Adrenal gland (tissue), 5 donors: ENCODE data around the gene TSPAN9.

Experiments used
- POLR2A ChIP-seq, 2 donors: fragments of 450-650 bp; IDR thresholded peaks; one replicate each; pipeline ENCODE4 v1.6.1; 2017; ENCODE audit warnings: antibody characterized with exemption in 2 of 2, mild to moderate bottlenecking in 2 of 2, moderate library complexity in 1 of 2
- TF ChIP-seq, protein P1 (sequence below), 6 experiments: fragments of 450-650 bp in 4 of 6; fragments of 200-600 bp in 2 of 6; sonication (generic) in 1 of 6; IDR thresholded peaks; 1 replicate in 5 of 6; 2 replicates in 1 of 6; pipeline versions ENCODE4 v1.5.1 to v1.8.0; 2016 to 2021; ENCODE audit warnings: antibody characterized with exemption in 6 of 6, mild to moderate bottlenecking in 2 of 6, moderate library complexity in 1 of 6
- donor health status: DM: no; HTN: no; CAD: no.

DNA sequence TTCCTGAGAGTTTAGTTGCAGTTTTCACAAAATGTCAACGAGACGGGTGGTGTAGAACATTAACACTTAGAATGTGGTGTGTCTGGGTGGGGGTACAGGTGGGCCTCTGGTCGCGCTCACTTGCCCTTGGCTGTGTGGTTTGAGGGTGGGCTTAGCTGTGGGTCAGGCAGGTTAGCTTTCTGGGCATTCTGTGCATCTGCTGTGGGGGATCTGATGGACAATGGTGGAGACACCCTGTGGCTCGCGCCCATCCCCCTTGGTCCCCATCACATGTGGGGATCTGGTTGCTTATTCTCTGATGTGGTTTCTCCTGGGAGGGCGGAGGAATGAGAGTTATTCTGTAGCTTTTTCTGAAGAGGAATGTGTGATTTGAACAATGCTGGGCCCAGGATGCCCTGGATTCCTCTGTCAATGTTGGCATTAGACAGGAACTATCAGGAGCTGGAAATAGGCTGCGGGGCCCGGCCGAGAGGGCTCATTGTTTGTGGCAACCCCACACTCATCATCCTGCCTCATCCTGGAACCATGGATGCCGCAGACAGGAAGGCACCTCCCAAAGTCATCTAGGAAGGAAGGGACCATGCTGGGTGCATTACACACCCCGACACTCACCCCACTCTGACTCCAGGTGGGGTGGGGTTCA lies 101.6 kb downstream of the TSPAN9 start:
- TF ChIP-seq, protein P1, sequence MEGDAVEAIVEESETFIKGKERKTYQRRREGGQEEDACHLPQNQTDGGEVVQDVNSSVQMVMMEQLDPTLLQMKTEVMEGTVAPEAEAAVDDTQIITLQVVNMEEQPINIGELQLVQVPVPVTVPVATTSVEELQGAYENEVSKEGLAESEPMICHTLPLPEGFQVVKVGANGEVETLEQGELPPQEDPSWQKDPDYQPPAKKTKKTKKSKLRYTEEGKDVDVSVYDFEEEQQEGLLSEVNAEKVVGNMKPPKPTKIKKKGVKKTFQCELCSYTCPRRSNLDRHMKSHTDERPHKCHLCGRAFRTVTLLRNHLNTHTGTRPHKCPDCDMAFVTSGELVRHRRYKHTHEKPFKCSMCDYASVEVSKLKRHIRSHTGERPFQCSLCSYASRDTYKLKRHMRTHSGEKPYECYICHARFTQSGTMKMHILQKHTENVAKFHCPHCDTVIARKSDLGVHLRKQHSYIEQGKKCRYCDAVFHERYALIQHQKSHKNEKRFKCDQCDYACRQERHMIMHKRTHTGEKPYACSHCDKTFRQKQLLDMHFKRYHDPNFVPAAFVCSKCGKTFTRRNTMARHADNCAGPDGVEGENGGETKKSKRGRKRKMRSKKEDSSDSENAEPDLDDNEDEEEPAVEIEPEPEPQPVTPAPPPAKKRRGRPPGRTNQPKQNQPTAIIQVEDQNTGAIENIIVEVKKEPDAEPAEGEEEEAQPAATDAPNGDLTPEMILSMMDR (IDR thresholded peaks at IDR 0.05) = no peak
- TF ChIP-seq POLR2A (IDR thresholded peaks at IDR 0.05) = no peak
